ENCODE measurements around the gene ESRRA. TPM values are rescaled to one million over a fixed set of nuclear protein-coding genes. Genes with fewer than 3 reads are reported as not detected.
A peak's percentile ranks its signal among the peaks of the same experiment; 100 is the strongest.

Gene ESRRA
- total RNA-seq, 2 donors from 2014 or later, result 38.7 to 54.7 TPM

GRCh38 chr11:64266339-64266738, 39.0 kb upstream of the ESRRA start:
- H3K4me3 ChIP-seq, result no peak overlapping the region
- no peaks in the 10 kb centered on the region for H3K9me3 ChIP-seq
- TF ChIP-seq, protein P1, sequence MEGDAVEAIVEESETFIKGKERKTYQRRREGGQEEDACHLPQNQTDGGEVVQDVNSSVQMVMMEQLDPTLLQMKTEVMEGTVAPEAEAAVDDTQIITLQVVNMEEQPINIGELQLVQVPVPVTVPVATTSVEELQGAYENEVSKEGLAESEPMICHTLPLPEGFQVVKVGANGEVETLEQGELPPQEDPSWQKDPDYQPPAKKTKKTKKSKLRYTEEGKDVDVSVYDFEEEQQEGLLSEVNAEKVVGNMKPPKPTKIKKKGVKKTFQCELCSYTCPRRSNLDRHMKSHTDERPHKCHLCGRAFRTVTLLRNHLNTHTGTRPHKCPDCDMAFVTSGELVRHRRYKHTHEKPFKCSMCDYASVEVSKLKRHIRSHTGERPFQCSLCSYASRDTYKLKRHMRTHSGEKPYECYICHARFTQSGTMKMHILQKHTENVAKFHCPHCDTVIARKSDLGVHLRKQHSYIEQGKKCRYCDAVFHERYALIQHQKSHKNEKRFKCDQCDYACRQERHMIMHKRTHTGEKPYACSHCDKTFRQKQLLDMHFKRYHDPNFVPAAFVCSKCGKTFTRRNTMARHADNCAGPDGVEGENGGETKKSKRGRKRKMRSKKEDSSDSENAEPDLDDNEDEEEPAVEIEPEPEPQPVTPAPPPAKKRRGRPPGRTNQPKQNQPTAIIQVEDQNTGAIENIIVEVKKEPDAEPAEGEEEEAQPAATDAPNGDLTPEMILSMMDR (IDR thresholded peaks at IDR 0.05), result no peak
- TF ChIP-seq POLR2AphosphoS5 (IDR thresholded peaks at IDR 0.05) (no peak), POLR2A (IDR thresholded peaks at IDR 0.05) (no peak)
- no peak for DNase-seq (ENCODE audit: low spot score)
- WGBS, result 91% methylated on average over 15 of the region's 15 CpGs
- intact Hi-C loops (cut with DNase I), result no loop called here
- H3K27ac ChIP-seq, result no peak overlapping the region
- no peaks in the 10 kb centered on the region for H3K27me3 ChIP-seq (replicated peaks; ENCODE audit: insufficient read depth)
- H3K36me3 ChIP-seq, result peaks cover 0 to 7% of the 10 kb centered on the region in 2 donors
- H3K4me1 ChIP-seq (replicated peaks), result peaks cover 8% of the 10 kb centered on the region

- H3K36me3 ChIP-seq, result peaks cover 0 to 4% of the 10 kb centered on the region in 2 donors
- peaks cover 8% of the 10 kb centered on the region for H3K4me1 ChIP-seq (replicated peaks)
- no peak overlapping the region for H3K4me3 ChIP-seq
- TF ChIP-seq, protein P1 (IDR thresholded peaks at IDR 0.05), result no peak
- TF ChIP-seq POLR2AphosphoS5 (IDR thresholded peaks at IDR 0.05) (no peak), POLR2A (IDR thresholded peaks at IDR 0.05) (peak; percentile 4)
- DNase-seq (ENCODE audit: low spot score), result no peak
- H3K9me3 ChIP-seq, result no peaks in the 10 kb centered on the region
- peak overlapping the region in 1 of 2 donors; percentile 94 for H3K27ac ChIP-seq
- intact Hi-C loops (cut with DNase I), result no loop called here
- WGBS, result 71% methylated on average over 27 of the region's 27 CpGs
- H3K27me3 ChIP-seq (replicated peaks; ENCODE audit: insufficient read depth), result no peaks in the 10 kb centered on the region
Measured at GRCh38 chr11:64267207-64267945, 37.9 kb upstream of the ESRRA start.

DNA sequence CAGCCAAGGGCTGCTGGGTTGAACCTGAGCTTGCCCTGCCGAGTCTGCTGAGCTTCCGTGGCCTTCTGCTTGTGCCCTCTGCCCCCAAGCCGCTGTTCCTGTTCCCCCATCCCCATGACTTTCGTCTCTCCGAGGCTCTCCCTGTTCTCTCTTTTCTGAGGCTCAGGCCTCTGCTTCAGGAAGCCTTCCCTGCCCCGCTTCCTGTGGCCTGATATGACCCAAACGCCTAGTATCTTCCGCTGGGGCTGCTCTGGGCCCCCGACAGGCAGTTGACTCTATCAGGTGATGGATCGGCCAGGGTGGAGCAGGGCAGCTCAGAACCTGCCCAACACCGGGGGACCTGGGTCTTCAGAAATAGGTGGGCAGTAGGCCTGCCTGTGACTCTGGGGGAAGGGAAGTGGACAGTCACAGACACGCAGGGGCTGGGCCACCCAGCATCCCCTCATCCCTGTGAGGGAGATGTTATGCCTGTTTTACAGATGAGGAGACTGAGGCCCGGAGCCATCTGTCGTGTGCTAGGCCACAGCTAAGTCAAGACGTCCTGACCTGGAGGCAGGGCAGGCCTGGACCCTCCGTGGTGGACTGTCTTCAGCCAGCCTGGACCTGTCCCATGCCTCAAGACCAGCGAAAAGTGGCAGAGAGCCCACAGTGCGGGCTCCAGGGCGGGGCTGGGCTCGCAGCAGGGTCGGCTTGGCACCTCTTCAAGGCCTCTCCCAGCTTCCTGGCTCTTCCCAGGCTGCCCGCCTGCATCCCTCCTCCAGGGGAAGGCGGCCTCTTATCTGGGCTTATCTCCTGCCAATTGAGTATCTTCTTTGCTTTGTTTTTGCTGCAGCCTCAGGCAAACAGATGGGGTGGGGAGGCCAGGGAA, 37.1 kb upstream of the ESRRA start:
- intact Hi-C loops (cut with DNase I), result no loop called here
- TF ChIP-seq POLR2A (IDR thresholded peaks at IDR 0.05) (no peak), POLR2AphosphoS5 (IDR thresholded peaks at IDR 0.05) (peak; percentile 15)
- TF ChIP-seq, protein P1 (IDR thresholded peaks at IDR 0.05), result no peak
- Histone ChIP-seq H3K27ac (peak overlapping the region; percentile 94 to 96), H3K4me3 (peak overlapping the region; percentile 64 to 69), H3K36me3 (no peaks in the 10 kb centered on the region), H3K27me3 (replicated peaks; ENCODE audit: insufficient read depth) (no peaks in the 10 kb centered on the region), H3K4me1 (replicated peaks) (peaks cover 8% of the 10 kb centered on the region), H3K9me3 (no peaks in the 10 kb centered on the region)
- 40% methylated on average over 23 of the region's 23 CpGs for WGBS
- peak; percentile 31 for DNase-seq (ENCODE audit: low spot score)

DNA sequence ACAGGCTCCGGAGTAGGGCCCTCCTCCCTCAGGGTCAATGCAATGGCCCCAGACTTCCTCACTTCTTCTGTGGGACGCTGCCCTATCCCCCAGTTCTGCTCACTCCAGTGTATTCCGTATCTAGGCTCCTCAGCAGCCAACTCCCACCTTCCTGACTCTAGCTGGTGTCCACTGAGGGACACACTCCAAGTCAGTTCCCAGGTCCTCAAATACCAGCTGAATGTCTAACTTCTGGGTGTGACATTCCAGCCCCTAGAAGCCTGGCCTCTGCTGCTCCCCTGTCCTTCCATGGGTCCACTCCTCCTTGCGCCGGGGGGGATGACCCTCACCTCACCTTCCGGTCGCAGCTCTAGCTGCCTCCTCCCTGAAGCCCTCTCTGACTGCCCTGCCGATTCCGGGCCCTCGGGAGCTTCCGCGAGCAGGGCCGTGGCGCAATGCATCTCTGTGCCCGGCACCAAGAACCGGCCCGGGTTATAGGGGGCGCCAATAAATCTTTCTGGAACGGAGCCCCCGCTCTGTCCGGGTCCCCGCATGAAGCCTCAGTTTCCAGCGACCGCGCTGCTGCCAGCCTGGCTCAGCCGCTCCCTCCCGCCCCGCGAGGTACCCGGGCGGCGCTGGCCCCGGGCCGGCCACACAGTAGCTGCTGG, 36.3 kb upstream of the ESRRA start:
- peak; percentile 51 for DNase-seq (ENCODE audit: low spot score)
- H3K4me3 ChIP-seq, result peak overlapping the region; percentile 64 to 69
- H3K36me3 ChIP-seq, result no peaks in the 10 kb centered on the region
- WGBS, result 3% methylated on average over 18 of the region's 34 CpGs
- peaks cover 8% of the 10 kb centered on the region for H3K4me1 ChIP-seq (replicated peaks)
- no peaks in the 10 kb centered on the region for H3K27me3 ChIP-seq (replicated peaks; ENCODE audit: insufficient read depth)
- H3K9me3 ChIP-seq, result no peaks in the 10 kb centered on the region
- H3K27ac ChIP-seq, result peak overlapping the region; percentile 94 to 96
- TF ChIP-seq POLR2A (IDR thresholded peaks at IDR 0.05) (no peak), POLR2AphosphoS5 (IDR thresholded peaks at IDR 0.05) (no peak)
- TF ChIP-seq, protein P1 (IDR thresholded peaks at IDR 0.05), result no peak
- intact Hi-C loops (cut with DNase I), result no loop called here

Data from prostate gland (tissue), 2 donors.